Pancreas (tissue), 10 donors: ENCODE data around the gene ERCC5. TPM values are rescaled to one million over a fixed set of nuclear protein-coding genes. Genes with fewer than 3 reads are reported as not detected.

Experiments used
- ATAC-seq, 4 donors: fragments of 200-7000 bp; cut with Tn5 transposase; one replicate each; pipeline versions ENCODE4 v1.8.0 to v1.9.1; 2020; ENCODE audit warnings: mild to moderate bottlenecking in 4 of 4, moderate library complexity in 4 of 4
- DNase-seq, 6 donors: peaks; one replicate each; pipeline ENCODE4 v3.0.0-alpha.2; 2020
- FAIRE-seq: peaks from 2 replicates; lab custom pipeline; 2012; peaks lifted over from hg19 to GRCh38; lab: Jason Lieb, UNC
- H3K27ac ChIP-seq, 4 donors: fragments of 200-600 bp; sonication (generic); 1 replicate in 3 of 4; 2 replicates in 1 of 4; pipeline versions ENCODE4 v1.5.0 to v1.8.0; 2020
- H3K27me3 ChIP-seq, 4 donors: fragments of 200-600 bp; one replicate each; pipeline ENCODE4 v1.8.0; 2021
- H3K36me3 ChIP-seq, 3 donors: fragments of 200-600 bp; sonication (generic) in 1 of 3; one replicate each; pipeline versions ENCODE4 v1.5.0 to v1.8.0; 2020 to 2021
- H3K4me1 ChIP-seq, 3 donors: fragments of 200-600 bp; one replicate each; pipeline ENCODE4 v1.8.0; 2021
- H3K4me3 ChIP-seq, 4 donors: fragments of 200-600 bp; sonication (generic) in 2 of 4; one replicate each; pipeline versions ENCODE4 v1.5.0 to v1.8.0; 2020 to 2021
- H3K9me3 ChIP-seq, 4 donors: fragments of 200-600 bp; one replicate each; pipeline ENCODE4 v1.8.0; 2021
- CTCF ChIP-seq, 4 donors: fragments of 200-600 bp; sonication (generic) in 3 of 4; IDR thresholded peaks; one replicate each; pipeline versions ENCODE4 v1.5.0 to v1.8.0; 2021; ENCODE audit warnings: antibody characterized with exemption in 4 of 4
- WGBS, 2 donors: extraction: QIAGEN DNeasy Blood & Tissue Kit; methylation state at CpG; one replicate each; pipeline ENCODE4 v1.1.7; 2013; 5-methylcytosine and 5-hydroxymethylcytosine counted together
- intact Hi-C, 3 donors: fragments of 100-400 bp; cut with DNase I; formaldehyde crosslinking; loops; one replicate each; pipeline versions ENCODE4 v1.11.1 to v1.14.2; 2022
- polyA plus RNA-seq, 2 donors: library from polyadenylated mRNA; stranded (reverse); fragments of 200-250 nt; gene quantifications; one replicate each; pipeline ENCODE4 v1.2.3, GENCODE V29; 2013
- total RNA-seq, 6 donors: library from RNA; stranded (reverse); fragmentation: NEBNext Ultra II Directional in 4 of 6; extraction: Animal tissue kit (Norgen Biotek cat#: 25700) in 4 of 6; gene quantifications; one replicate each; pipeline versions ENCODE4 v1.2.1 to v1.2.4, GENCODE V29; 2021 to 2023
- donor health status: healthy with polysubstance abuse.
- donor health status: DM: no; HTN: no; CAD: no; lungs with moderate emphysema.
- donor health status: DM: no; HTN: no; CAD: no.
- donor health status: control.
- donor health status: control.
- donor health status: Bipolar disorder and iron deficiency.
- donor health status: DM: yes; HTN: yes; CAD: no.
- donor health status: DM: no; HTN: no; CAD: no.
- donor health status: DM: no; HTN: no; CAD: no.
- donor health status: DM: yes; HTN: yes; CAD: no.

The ERCC5 gene
- total and polyA plus RNA-seq, 8 donors = 17.5 to 85.4 (median 25.2) TPM

DNA sequence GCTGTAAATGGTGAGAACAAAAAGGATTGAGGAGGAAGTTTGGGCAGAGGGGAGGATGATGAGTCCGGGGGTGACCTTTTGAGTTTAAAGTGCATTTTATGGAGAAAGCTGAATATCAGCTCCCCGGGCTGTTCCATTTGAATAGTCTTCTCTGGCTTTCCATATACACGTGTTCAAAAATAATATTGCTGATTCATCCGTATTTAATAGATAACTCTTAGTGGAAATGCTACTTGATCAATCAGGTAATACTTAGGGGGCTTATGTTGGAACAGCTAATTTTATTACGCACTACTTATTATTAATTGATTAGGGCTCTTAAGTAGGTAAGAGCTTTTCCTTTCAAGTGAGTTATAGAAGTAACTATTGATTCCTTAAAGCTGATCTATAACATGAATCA lies 76.4 kb downstream of the ERCC5 start:
- H3K36me3 ChIP-seq = no peaks in the 10 kb centered on the region
- DNase-seq = no peak
- no peak for FAIRE-seq
- no peak for TF ChIP-seq CTCF (IDR thresholded peaks at IDR 0.05)
- no peak overlapping the region for H3K27ac ChIP-seq
- no peaks in the 10 kb centered on the region for H3K9me3 ChIP-seq
- intact Hi-C loops = no loop called here
- no peaks in the 10 kb centered on the region for H3K4me1 ChIP-seq
- ATAC-seq = no peak
- 63 to 76% methylated on average over 5 of the region's 5 CpGs for WGBS, 2 donors
- H3K4me3 ChIP-seq = no peak overlapping the region
- peaks cover 0 to 4% (median 0%) of the 10 kb centered on the region in 4 donors for H3K27me3 ChIP-seq

Other genes starting within 250 kb of the ERCC5 start
- 10 to 100 TPM; 12.5 to 22.3 (median 15.9) TPM for gene TPP2, start 249.0 kb upstream of the ERCC5 start, total RNA-seq
- 10 to 100 TPM in 1 of 2 donors, 1 to 10 TPM in 1; 9.5 to 20.5 TPM for gene TPP2, start 249.0 kb upstream of the ERCC5 start, polyA plus RNA-seq
- gene METTL21C, start 151.0 kb upstream of the ERCC5 start, total RNA-seq = not detected
- not detected for gene METTL21C, start 151.0 kb upstream of the ERCC5 start, polyA plus RNA-seq
- 1 to 10 TPM; 1.8 to 2.8 (median 2.1) TPM for gene TEX30, start 72.2 kb upstream of the ERCC5 start, total RNA-seq
- 1 to 10 TPM; 8.2 to 9.6 TPM for gene TEX30, start 72.2 kb upstream of the ERCC5 start, polyA plus RNA-seq
- 1 to 10 TPM in 3 of 6 donors, under 1 TPM in 3; 0.60 to 4.2 (median 0.87) TPM for gene POGLUT2, start 47.1 kb upstream of the ERCC5 start, total RNA-seq
- gene POGLUT2, start 47.1 kb upstream of the ERCC5 start, polyA plus RNA-seq = 1 to 10 TPM; 1.2 to 1.3 TPM
- 10 to 100 TPM in 4 of 6 donors, 1 to 10 TPM in 2; 8.2 to 12.3 (median 10.7) TPM for gene BIVM, start 46.9 kb upstream of the ERCC5 start, total RNA-seq
- gene BIVM, start 46.9 kb upstream of the ERCC5 start, polyA plus RNA-seq = 10 to 100 TPM; 13.2 to 14.1 TPM
- gene SLC10A2, start 220.4 kb downstream of the ERCC5 start, total RNA-seq = not detected
- gene SLC10A2, start 220.4 kb downstream of the ERCC5 start, polyA plus RNA-seq = not detected